HG02973 (cell line): Measurements from ENCODE around the gene KLHL14.
"Not testable (repeated sequence)": the region's sequence is repeated elsewhere in the genome, so short reads cannot be mapped to it uniquely, and the experiment has no call there.

ENCODE experiments used
- ATAC-seq: cut with Tn5 transposase; IDR thresholded peaks from one replicate; pipeline ENCODE4 v1.9.1; 2021; ENCODE audit warnings: moderate library complexity; ENCODE audit not compliant: unreplicated experiment

The KLHL14 gene

DNA sequence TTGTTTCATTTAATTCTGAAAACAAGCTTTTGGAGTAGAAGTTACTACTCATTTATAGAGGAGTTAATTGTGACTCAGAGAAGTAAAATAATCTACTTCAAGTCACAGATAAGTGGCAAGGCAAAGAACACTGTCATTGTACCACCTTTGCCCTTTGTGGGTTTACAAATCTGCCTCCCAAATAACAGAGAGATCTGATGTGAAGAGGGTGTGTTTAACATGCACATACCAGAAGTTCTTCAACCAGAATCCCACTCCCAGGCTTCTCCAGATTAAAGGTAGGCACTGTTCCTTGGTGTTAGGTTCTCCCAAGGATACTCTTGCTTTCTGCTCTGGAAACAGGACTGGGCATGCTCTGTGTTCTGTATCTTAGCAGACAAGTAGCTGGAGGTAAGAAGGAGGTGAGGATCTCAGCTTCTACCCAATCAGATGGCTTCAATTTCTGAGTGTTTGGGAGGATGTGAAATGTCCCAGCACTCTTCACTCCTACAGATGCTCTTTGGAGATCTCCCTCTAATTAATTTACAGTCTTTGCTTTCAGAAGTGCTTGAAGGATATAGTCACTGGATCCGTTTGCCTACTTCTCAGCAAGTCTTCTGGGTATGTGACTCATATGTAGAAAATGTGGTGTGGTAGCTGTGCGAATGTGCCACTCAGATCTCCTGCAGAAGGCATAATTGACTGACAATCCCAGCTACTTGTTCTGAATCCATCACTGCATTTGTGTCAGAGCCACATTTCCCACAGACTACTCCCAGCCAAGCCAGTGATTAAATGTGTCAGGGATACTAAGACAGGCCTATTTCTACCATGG, 111.1 kb downstream of the KLHL14 start:
- ATAC-seq, result no peak

GRCh38 chr18:32654507-32654906, 118.3 kb downstream of the KLHL14 start:
- ATAC-seq, result not testable (repeated sequence)

DNA sequence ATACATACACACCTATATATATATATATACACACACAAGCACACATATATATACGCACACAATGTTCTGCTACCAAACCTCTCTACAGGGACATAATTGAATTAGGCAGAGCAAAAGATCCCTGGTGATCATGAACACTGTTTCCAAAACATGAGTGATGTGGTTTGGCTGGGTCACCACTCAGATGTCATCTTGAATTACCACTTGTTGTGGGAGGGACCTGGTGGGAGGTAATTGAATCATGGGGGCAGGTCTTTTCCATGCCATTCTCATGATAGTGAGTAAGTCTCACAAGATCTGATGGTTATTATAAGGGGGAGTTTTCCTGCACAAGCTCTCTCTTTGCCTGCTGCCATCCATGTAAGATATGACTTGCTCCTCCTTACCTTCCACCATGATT, 135.2 kb downstream of the KLHL14 start:
- not testable (repeated sequence) for ATAC-seq

DNA sequence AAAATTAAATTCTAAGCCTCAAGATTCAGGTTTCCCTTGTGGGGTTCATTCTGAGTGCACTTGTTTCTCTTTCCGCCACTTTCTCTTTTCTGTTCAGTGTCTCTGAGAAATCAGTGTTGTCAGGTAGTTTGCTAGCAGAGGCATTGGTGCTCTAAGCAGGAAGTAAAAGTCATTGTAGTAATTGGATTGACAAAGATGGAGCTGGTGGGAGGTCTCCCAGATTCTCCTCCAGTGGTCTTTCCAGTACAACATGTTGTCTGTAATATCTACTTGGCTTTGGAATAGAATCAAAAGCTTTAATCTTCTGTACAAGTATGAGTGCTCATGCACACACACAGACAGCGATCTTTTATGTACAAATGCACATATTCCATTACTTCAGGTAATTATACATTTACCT, 135.6 kb downstream of the KLHL14 start:
- ATAC-seq, result no peak

DNA sequence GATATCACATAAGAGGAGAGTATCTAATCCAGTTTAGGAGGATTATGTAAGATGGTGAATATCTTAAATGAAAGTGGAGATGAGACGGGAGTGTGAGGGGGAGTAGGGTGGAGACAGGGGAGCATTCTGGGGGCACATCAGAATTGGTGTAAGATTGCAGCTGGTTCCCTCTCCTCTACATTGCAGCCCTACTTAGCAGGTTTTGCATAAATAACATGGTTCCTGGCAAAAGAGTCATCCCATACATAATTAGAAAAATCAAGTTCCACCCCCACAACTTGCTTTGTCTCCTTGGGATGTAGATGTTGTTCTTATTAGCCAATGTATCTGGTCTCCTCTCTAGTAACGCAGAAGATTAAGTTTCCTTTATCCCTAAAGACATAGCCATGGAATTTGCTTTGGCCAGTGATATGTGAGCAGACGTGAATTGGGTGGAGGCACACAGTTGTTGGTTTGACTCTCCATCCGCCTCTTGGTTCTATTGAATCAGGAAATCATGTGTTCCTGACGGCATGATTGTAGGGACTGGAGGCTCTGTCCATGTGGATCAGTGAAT, 137.9 kb downstream of the KLHL14 start:
- no peak for ATAC-seq

GRCh38 chr18:32629981-32630700, 142.7 kb downstream of the KLHL14 start:
- ATAC-seq, result no peak

DNA sequence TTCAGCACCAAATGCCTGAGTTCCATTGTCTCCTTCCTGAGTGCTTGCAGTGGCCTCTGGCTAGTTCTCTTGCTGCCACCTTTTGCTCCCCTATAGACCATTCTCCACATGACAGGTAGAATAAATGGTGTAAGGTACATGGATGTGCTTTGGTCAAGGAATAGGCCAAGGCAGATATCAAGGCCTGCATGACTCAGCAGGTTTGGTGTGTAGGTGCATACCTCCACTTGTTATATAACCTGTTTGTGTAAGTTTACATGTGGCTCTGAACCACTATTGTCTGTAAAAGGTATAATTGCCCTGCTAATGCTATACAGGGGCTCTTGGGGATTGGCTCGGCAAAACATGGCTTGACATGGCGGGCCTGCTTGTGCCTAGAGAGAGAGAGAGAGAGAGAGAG, 143.5 kb downstream of the KLHL14 start:
- ATAC-seq, result no peak

DNA sequence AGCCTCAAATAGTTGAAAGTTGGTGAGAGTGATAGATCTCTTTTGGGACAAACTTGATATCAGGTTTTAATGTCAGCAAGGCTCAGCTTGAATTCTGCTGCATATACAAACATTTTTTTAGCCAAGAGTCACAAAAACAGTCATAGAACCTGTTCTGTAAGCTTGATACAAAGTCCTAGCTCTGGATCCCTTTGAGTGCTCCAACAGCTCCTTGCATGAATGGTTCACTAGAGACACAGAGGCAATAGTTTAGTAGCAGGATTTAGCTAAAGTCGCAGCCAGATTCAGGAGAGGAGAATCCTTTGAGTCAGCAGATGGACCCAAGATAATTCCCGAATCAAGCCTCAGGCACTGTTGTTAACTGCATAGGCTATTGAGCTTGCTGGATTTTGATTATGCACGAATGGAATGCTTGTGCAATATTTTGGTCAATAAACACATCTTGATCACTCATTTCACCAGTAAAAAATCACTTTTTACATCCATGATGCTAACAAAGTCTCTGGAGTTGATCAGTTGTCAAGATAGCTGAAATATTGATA, 148.6 kb downstream of the KLHL14 start:
- no peak for ATAC-seq

DNA sequence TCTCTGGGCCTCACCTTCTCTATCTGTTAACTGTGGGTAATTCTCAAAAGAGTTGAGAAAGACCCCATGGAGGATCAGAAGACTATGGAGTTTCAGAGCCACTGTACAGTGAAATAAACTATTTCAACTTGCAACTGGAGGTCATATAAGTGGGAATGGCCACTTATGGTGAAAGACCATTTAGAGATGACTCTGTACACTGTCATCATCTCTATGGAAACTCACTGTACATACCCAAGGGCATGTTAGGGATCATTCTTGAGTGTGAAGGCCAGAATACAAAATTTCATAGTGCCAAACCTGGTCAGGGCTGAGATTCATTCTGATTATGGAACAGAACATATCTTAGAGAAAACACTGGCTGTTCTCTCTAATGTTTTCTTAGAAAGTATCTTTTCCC, 149.3 kb downstream of the KLHL14 start:
- no peak for ATAC-seq
